ENCODE results near the gene MPPED1.

The MPPED1 gene

DNA sequence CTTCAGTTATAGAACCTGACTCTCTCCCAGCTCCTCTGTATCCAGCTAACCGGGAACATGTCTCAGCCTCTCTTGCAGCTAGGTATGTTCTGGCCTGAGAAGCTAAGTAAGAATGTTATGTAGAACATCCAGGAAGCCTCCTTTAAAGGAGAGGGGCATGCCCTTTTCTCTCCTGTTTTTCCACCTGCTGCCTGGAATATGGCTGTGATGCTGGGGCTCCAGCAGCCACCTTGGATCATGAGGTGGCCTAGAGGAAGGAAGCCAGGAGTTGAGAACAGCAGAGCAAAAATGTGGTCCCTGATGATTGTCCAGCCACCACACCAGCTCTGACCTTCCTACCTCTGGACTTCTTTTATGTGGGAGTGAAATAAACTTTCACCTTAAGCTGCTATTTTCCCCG, 117.6 kb downstream of the MPPED1 start:
- no peak for DNase-seq

DNA sequence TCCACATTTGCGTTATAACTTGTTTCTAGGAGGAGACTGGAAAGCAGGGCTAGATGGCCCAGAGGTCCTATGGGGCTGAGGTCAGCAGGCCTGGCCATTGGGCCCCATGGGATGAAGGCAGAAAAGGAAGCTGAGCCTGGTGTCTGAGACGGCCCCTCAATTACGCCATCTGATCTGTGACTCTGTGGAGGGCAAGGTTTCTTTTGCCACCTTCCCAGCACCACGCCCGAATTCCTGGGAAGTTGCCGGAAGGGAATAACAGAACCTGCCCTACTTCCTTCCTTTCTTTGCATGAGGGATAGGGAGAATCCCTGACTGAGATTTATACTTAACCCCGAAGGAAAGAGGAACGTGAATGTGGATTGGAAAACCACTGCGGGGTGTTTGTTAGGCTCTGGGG, 118.1 kb downstream of the MPPED1 start:
- DNase-seq, result no peak

GRCh38 chr22:43530349-43531201, 118.8 kb downstream of the MPPED1 start:
- DNase-seq, result no peak

DNA sequence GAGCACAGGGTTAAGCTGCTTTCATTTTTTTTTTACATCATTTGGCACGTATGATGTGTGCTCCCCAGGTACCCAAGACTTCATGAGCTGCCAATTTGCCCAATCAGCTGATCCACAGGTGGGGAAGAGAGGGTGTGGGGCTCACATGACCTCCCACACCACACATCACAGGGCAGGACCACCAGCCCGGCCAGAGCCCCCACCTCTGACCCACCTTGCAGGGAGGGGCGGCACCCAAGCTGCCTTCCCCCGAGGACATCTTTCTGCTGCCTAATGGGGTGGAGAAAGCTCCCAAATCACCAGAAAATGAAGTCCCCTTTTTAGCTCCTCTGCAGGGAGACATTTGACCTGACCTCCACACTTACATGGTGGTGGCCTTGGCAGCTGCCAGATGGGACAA, 119.8 kb downstream of the MPPED1 start:
- DNase-seq, result no peak

DNA sequence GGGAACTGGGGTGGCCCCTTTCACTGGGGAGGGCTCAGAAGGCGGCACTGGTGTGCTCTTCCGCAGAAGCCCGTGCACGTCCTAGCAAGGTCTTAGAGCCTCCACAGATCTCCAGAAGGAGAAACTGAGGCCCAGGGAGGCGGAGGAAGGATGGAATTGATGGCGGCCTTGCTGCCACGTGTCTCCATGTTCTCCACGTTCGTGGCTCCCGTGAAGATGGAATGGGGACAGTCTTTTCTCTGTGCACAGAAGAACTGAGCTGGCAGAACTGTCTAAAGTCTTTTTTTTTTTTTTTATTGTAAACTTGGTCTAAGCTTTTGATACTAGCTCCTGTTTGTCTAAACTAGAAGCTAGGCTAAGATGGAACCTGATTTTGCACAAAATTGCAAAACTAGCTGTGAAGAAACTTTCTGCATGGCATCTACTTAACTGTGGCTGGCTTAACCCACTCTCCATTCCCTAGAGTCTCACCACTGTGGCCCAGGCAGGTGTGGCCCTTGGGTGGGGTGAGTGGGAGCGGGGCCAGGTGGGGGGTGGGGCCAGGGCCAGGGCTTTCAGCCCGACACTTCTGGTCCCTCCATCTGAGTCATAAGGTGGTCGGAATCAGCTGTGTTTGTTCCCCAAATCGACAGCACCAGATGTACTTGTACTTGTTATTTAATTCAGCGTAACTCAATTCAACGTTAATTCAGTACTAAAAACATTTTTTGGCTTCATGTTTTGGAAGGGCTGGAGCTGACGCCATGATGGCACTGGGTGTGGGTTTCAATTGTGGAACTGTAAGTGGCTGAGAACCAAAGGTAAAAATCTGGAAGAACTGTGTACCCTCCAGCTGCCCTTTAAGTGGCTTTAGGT, 120.7 kb downstream of the MPPED1 start:
- no peak for DNase-seq

- no peak for DNase-seq
Measured at GRCh38 chr22:43533156-43533530, 121.3 kb downstream of the MPPED1 start.

DNA sequence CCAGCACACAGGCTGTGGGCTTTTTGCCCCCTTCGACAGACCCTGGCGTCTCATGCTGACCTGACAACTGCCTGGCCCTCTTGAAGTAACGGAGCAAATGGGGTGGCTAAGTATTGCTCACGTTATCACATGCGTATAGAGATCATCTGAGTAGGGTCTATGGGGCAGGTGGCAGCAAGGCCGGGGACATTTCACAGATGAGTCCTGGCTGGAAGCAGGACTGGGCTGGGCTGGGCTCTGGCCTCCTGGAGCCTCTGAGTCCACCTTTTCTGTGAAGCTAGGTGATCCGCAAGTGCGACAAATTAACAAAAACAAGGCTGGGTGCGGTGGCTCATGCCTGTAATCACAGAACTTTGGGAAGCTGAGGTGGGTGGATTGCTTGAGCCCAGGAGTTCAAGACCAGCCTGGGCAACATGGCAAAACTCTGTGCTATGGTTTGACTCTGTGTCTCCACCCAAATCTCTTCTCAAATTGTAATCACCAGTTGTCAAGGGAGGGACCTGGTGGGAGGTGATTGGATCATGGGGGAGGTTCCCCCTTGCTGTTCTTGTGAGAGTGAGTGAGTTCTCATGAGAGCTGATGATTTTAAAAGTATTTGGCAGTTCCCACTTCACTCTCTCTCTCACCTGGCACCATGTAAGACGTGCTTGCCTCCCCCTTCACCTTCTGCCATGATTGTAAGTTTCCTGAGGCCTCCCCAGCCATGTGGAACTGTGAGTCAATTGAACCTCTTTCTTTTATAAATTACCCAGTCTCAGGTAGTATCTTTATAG, 122.0 kb downstream of the MPPED1 start:
- DNase-seq, result no peak

DNA sequence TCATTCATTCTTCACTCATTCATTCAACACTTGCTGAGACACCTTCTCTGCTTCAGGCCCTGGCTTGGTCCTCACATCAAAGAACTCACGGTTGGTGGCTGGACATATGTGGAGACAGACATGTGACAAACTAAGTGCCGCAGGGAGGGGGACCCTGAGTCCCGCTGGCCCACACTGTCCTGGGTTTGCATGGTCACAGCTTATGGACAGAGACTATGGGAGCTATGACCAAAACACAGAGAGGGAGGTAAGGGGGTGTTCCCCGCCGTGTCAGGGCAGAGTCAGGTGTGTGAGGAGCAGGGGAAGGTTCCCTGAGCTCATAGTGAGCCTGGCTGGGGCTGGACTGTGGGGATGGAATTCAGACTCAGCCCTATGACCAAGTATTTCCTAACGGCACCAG, 123.1 kb downstream of the MPPED1 start:
- DNase-seq, result no peak

- DNase-seq, result no peak
Measured at GRCh38 chr22:43535336-43535735, 123.5 kb downstream of the MPPED1 start.

DNA sequence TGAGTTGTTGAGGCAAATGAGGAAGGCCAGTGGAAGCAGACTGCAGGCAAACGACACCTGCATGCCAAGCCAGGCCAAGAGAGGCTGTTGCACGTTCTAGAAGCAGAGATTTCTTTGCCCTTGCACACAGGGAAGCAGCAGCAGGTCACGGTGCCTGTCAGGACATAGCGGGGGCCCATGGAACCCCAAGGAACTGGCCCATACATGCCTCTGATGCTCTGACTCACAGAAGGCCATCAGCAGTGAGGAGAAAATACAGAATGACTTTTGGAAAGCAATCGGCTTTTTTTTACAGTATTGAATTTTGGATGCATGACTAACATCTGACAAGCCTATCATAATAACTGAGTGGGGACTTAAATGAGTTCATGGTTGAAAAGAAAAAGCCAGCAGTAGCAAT, 123.9 kb downstream of the MPPED1 start:
- no peak for DNase-seq

DNA sequence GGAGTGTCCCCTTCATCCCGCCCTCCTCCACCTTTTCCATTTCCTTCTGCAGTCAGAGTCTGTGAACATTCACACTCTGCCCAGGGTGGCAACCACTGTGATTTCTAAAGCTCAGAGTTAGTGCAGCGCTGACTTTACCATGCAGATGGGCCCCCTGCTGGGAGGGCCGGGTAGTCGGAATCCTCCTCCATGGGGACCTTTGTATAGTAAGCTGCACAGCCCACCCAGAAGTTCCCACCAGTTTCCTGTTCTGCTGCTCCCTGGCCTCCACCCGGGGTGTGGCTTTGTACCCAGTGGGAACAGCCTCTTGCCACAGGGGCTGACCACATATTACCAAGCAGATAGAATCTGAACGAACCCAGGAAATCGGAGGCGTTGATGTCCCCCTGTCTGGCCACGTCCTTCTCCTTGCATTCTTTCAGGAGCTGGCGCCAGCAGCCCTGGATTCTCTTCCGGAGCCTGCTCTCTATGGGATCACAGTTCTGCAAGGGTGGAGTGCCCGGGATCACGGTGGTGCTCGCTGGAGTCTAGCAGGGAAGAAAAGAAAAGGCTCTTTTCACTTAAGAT, 125.3 kb downstream of the MPPED1 start:
- no peak for DNase-seq

GRCh38 chr22:43539572-43540528, 128.0 kb downstream of the MPPED1 start:
- DNase-seq, result no peak

DNA sequence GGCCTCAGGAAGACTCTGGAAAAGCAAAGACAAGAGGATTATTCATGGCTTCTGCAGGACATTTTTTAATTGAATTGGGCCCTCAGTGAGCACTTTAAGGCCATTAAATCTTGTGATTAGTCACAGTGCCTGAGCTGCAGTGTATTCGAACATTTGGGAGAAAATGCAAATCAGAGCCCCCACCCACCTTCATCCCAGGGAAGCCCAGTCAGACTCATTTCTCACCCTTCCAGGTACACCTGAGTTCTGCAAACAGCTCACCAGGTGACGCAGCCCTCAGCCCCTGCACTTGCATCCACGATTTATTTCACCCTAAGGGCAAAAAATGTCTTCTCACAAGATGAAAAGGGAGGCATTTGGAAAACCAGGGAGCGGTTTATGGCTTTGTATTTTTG, 128.7 kb downstream of the MPPED1 start:
- DNase-seq, result no peak

GRCh38 chr22:43541022-43541421, 129.2 kb downstream of the MPPED1 start:
- no peak for DNase-seq

GRCh38 chr22:43541462-43542407, 129.9 kb downstream of the MPPED1 start:
- no peak for DNase-seq

DNA sequence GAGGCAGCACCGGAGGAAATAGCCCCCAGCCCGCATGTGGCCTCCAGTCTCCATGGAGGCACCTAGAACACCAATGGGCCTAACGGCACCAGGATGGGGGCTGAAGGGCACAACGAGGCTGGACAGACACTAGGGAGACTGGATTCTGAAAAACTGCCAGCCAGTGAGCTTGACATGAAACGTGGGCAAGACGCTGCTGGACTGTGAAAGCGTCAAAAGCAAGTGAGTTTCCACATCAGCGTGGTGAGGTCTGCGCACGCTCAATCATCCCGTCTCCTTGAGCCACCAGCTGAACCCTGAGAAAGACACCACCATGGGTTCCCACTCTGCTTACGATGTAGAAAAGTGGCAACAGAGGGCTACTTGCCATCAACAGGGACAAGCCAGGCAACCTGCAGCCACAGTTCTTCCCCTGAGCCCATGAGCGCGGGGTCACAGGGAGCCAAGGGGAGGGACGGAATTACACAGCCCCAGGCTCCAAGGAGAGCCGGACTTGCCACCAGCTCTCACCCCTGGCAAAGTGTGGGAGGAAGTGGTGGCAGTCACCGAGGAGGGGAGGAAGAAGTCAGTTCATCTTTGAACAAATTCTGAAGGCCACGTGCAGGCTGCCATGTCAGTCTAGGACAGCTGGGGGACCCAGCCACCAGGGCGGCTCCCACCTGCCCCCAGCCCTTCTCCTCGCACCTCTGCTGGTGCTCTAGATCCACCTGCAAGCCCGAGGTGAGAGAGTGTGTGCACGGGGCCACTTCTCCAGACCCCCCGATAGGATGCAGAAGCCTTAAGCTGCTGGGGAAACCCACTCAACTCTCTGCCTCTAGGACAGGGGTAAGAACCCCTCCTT, 131.1 kb downstream of the MPPED1 start:
- no peak for DNase-seq

DNA sequence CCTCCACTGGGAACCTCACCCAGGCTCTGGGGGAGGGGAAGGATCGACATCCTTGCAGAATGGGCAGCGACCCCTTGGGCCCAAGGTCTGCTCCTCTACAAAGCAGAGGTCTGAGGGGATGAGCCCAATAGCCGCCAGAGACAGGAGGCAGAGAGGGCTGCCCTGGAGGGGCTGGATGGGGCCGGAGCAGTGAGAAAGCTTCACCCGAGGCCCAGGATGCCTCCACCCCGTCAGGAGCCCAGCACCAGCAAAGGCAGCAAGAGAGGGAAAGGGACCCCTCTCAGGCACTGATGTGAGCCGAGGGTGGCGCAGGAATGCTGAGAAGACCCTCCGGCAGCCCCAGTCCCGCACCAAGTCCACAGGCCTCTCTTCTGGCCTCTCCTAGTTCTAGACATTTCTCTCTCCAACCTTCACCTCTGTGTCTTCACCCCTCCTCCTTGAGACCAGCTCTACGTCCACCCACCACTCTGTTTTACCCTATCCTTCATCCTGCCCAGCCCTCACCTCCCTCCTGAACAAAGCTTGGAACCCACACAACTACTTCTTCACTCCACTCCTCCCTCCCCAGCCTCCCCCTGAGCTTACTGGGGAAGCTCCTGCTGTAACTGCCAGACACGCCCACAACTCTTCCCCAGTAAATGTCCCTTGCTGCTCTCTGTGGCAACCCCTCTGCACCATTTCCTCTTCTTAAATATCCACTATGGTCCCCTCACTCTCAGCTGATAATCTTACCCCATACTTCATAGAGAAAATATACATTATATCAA, 131.9 kb downstream of the MPPED1 start:
- DNase-seq, result no peak

GRCh38 chr22:43544289-43544673, 132.5 kb downstream of the MPPED1 start:
- DNase-seq, result no peak

GRCh38 chr22:43546186-43546585, 134.4 kb downstream of the MPPED1 start:
- no peak for DNase-seq

All from NCI-H2107 (cell line).